ENCODE data around the gene PSMD11.
A peak's percentile ranks its signal among the peaks of the same experiment; 100 is the strongest.
"Not testable (repeated sequence)": the region's sequence is repeated elsewhere in the genome, so short reads cannot be mapped to it uniquely, and the experiment has no call there.

PSMD11 gene

DNA sequence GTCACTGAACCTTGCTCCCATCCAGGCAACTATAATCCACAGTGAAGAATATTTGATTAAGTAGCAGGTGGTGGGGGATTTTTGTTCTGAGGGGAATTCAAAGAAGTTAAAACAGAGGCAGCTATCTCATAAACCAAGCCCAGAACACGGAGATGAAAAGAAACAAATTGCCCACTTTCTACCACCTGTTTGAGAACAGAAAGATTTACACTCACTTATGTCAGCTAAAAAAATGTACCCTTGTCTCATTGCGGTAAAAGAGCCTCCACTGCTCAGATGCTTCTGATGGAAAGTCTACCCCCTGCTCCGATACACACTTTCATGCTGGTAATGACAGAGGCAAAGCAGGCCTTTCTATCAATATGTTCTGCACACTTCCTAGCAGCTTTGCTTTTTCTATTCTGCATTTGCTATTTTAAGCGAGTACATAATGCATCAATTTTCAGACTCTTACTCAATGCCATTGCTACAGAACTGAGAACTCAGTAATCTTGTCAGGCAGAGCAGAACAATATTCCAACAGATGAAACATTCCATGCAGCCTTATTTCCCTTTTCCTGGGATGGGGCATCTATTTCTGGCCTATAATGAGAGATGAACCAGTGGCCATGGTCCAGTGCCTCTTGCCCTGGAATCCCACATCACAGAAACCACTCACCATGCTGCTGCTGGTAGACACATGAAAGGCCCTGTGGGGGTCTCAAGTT lies 71.5 kb downstream of the PSMD11 start:
- no peak for DNase-seq

DNA sequence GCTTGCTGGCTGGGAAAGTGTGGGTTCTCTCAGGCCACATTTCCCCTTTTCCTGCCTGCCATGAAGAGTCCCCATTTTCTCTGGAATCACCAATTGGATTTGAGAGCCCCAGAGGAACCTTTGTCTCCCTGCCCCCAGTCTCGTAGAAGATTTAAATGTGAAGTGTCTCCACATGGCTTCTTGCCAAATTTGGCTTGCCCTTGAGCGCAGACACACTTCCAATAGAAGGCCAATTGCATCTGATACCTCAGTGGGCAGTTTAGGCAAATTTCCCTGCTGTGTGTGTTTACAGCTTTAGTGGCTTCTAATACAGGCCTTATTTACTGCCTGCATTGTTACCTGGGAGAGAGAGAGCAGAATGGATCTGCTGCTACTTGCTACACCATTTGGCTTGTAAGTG lies 72.1 kb downstream of the PSMD11 start:
- no peak for DNase-seq

DNA sequence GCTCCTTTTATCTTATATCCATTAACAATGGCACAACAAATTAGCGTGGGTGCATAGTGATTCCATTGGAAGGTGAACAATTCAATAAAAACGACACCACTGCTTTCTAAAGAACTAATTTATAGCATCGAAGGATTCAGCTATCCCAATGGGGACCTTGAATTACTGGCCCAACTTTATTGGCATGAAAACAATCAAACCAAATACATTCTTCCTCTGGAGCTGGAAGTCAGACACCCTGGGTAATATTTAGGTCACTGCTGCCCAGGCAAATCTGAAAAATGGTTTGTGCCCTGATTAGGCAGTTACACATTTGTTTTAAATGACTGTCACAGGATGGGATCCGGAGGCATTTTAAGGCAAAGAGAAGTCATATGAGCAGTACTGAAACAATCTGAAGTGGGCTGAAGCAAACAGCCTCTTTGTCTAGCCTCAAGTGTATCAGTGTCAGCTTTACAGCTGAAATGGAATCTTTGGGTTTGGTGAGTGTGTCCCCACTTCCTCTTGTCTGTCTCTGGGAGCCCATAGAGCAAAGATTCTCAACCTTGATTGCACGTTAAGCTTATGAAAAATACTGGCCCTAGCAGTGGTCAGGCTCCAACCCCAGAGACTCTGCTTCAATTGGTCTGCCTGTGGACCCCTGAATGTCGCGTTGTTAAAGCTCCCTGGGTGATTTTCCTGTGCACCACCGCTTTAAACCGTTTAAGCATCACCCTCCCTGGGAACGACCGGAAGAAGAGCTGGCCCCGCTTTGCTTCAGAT lies 72.8 kb downstream of the PSMD11 start:
- DNase-seq: no peak

DNA sequence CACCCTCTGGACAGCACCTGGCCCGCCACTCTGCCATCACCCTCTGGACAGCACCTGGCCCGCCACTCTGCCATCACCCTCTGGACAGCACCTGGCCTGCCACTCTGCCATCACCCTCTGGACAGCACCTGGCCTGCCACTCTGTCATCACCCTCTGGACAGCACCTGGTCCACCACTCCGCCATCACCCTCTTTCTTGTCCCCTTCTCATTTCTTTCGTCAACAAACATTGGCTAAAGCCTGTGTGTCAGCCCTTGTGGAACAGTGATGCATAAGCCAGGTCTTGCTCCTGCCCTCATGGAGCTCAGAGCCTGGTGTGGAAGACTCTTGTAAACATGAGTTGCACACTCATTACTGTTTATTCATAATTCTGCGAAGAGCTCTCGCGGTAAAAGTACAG lies 73.7 kb downstream of the PSMD11 start:
- DNase-seq: no peak

DNA sequence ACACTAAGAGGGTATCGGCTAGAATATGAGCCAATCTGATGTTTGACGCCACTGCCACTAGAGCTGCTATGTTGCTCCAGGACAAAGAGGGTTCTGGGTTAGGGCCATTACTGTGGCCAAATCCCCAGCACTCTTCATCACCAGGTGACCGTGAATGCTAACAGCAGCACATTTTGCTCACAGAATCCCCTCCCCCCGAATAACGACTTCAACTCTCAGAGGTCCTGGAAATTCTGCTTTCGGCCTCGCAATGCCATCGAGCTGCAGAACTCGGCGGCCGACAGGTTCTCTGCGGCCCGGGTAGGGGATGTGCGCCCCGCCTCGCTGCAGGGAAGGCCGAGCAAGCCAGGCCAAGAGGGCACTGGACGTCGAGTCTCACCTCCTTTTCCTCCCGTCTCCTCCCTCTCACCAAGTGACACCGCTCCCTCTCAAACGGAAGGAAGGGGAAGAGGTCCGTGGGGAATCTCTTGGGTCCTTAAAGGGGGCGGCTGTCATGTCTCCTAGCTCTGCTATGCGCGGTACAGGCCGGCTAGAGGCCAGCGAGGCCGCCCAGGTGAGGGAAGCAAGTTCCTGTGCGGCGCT lies 74.4 kb downstream of the PSMD11 start:
- no peak for DNase-seq

DNA sequence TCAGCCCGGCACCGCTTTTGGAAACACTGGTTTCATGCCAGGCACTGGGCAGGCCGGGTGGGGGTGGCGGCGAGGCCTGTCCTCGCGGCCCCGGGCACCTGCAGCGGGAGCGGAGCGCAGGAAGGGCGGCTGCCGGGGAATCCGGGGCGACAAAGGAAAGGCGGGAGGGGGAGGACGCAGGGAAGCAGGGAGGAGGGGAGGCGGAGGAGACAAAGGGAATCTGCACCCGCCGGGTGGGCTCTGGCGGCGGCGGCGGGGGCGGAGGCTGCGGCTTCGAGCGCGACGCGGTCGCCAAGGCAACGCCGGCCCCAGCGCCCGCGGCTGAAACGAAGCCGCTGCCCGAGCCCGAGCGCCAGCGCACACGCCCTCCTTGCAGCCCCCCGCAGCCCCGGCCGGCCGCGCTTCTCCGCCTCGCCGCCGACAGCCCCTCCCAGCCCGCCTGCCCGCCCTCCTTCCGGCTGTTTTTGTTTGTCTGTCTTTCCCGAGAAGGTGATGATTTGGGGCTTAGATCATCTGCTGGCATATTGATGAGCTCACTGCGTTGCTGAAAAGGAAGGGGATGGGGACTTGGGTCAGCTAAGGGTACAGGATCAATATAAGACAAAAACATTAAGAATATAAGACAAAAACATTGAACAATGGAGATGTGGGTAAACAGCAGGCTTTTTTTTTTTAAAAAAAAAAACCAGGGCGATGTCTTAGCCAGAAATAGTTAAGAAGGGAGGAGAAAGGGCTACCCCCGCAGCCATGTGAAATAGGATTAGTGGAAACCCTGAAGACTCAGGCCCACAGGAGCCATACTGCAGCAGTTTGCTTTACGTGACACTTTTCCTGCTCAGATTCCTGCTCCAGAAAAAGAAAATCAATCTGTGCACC lies 75.2 kb downstream of the PSMD11 start:
- DNase-seq: peak; percentile 96

DNA sequence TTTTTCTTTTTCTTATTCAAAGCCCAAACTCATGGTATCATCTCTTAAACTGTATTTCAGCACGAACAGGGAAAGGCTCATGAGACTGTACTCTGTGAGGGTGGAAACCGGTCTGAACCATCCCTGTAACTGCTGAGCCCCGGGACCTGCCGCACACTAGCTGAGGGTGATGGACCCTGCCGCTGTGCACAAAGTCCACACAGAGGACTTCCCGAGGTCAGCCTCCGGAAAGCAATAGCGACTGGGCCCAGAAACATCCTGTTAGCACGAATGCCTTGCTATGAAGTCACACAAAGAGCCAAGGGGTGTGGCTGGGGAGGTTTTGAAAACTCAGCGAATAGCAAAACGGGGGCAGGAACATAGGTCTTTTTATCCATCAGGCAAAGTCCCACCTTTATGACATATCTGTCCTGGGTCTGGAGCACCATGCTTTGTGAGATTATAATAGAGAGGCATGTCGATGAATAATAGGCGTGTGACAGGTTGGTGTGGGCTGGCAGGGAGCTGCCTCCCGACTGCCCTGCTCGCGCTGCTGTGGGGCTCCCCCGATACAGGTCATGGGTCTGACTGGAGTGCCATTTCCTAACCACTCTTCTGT lies 75.9 kb downstream of the PSMD11 start:
- DNase-seq: peak; percentile 90

DNA sequence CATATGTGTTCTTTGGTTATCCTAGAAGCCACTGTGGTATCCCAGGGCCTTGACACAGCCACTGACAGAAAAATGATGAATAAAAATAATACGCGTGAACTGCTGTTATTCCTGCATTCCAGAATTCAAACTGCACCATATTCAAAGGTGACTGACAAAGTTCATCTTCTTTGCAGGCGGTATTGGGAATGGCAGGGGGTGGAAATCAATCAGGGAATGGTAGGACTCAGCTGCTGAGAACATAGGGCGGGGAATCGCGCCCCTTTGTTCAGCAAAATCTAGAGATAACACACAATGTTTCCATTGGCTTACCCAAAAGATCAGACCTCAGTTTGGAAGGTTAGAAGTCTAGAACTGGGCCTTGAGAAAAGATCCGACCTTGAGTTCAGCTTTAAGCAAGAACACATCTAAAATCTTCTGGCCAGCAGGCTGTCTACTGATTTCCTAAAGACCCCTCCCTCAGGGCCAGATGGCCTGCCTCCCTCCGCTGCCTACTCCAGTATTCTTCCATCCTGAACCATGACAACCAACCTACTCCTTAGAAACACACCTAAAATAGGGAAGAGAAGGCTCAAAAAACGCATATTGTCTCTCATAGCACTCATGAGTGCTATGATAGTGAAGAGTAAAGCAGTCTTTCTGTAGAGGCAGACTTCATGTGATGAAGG lies 76.6 kb downstream of the PSMD11 start:
- DNase-seq: no peak

DNA sequence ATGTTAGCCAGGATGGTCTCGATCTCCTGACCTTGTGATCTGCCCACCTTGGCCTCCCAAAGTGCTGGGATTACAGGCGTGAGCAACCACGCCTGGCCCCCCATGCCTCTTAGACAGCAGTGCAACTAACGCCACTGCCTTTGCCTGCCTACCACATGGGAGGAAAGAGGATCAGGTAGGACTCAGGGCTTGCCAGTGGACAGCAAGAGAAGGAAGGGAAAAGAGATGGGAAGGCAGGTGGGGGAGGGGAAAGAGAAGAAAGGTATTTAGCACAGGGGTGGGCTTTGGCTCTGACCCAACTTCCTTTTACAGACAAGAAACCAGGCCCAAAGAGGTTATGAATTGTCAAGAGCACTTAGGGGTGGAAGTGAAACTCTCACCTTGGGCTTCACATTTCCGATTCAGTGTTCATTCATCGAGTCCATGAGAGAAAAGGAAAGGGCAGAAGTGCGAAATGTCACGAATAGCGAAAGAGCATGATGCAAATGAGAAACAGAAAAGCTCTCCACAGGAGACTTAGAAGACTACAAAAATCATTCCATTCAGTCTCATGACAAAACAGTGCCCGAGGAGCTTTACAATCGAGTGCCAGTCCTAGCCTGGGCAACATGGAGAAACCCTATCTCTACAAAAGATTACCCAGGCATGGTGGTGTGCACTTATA lies 78.8 kb downstream of the PSMD11 start:
- no peak for DNase-seq

DNA sequence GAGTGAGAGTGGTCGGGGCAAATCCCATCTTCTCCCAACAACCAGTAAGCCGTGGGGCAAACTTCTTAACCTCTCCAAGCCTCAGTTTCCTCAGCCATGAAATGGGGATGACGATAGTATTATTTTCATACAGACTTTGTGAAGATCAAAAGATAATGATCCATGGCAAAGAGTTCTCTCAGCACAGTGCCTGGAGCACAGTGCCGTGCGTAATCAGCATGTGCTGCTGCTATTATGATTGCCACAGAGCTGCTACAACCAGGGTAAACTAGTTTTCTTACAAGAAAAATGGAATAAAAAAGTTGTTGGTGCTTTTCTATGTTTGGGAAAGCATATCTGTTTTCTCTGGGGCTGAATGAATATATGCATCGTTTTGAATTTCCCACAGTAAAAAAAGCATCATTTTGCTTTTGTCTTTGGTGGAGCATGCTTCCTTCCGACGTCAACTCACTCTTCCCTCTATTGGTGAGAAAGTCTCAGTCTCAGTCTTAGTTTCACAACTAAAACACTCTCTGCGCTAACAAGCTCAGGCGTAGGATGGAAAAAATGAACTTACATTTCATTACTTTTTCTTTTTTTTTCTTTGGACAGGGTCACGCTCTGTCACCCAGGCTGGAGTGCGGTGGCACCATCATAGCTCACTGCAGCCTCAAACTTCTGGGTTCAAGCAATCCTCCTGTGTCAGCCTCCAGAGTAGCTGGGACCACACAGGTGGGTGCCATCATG lies 79.7 kb downstream of the PSMD11 start:
- no peak for DNase-seq

DNA sequence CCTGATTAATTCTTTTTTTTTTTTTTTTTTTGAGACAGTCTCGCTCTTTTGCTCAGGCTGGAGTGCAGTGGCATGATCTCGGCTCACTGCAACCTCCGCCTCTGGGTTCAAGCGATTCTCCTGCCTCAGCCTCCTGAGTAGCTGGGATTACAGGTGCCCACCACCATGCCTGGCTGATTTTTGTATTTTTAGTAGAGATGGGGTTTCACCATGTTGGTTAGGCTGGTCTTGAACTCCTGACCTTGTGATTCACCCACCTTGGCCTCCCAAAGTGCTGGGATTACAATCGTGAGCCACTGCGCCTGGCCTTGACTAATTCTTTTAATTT lies 80.2 kb downstream of the PSMD11 start:
- not testable (repeated sequence) for DNase-seq

DNA sequence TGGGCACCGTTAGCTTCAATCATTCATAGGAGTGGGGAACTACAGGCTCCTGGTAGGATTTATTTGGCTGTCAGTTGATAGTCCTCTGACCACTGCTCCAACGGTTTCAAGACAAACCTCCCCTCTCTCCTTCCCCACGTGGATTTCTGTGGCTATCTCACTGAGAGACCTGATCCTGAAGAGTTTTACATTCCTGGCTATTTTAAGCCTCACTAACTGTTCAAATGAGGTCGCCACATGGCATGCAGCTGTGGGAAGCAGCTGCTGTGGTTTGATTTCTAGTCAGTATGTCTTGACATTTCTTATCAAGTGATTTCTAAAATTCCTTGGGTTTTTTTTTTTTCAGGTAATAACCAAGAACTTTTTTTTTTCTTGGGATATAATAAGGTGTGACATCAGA lies 80.8 kb downstream of the PSMD11 start:
- peak; percentile 57 for DNase-seq

DNA sequence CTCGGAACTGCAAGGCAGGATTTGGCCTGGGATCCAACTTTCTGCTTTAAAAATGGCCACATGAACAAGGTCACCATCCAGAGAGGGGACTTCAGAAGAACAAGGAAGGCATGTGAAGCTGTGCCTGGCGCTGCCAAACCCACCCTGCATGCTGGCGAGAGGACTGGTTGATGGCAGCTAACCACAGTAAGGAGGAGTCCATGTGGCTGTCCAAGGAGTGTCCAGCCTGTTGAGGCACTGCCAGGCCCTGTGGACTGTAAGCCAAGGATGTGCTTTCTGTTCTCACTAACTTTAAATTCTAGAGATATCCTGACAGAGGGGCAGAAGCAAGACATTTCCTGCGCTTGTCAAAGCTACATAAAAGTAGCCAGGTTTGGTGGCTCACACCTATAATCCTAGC lies 82.8 kb downstream of the PSMD11 start:
- DNase-seq: peak; percentile 49

DNA sequence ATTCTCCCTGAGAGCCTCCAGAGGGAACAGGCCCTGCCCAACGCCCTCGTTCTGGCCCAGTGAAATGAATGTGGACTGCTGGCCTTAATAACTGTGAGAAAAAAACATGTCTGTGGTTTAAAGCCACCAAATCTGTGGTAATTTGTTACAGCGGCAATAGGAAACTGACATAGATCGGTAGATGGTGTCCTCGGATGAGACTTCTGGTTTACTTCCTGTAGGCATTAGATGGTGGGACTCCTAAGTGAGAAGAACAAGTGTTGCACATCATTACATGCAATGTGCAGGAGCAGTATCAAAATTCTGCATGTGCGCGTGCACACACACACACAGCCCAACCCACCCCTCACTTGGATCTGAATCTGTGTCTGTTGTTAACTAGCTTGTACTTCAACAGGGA lies 84.5 kb downstream of the PSMD11 start:
- no peak for DNase-seq

DNA sequence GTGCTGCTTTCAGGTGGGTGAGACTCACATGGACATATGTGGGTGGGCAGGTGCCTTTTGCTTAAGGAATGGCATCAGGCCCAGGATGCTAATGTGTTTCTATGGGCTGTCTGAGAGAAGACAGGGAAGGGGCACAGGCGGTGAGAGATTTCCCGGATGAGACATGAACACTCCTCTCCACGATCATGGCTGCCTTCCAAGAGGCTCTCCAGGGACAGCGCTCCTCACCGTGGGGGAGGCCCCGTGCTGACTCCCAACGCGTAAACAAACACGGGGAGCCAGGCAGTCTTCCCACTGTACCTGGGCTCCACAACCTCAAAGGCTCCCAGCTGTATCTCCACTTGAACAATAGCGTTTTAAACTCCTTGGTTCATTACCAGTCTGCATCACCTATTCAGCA lies 85.3 kb downstream of the PSMD11 start:
- no peak for DNase-seq
